Trophoblast cell (in vitro differentiated cells and primary cell): ENCODE results near the gene KYAT1.

Experiments used
- DNase-seq, 2 donors: peaks; one replicate each; pipeline ENCODE4 v3.0.0-alpha.2; 2016
- H2AFZ ChIP-seq: 2 replicates; pipeline ENCODE4 v1.6.1; 2013; ENCODE audit warnings: low read length, moderate library complexity, mild to moderate bottlenecking; ENCODE audit not compliant: insufficient read depth, poor library complexity
- H2AK5ac ChIP-seq: 2 replicates; pipeline ENCODE4 v1.6.1; 2013; ENCODE audit warnings: mild to moderate bottlenecking, low read length
- H2BK120ac ChIP-seq: 2 replicates; pipeline ENCODE4 v1.6.1; 2013; ENCODE audit warnings: low read length, mild to moderate bottlenecking, moderate library complexity; ENCODE audit not compliant: insufficient read depth, poor library complexity
- H2BK12ac ChIP-seq: 2 replicates; pipeline ENCODE4 v1.6.1; 2013; ENCODE audit warnings: mild to moderate bottlenecking, low read length, moderate library complexity
- H2BK5ac ChIP-seq: 2 replicates; pipeline ENCODE4 v1.6.1; 2013; ENCODE audit warnings: low read length, low read depth, moderate library complexity, mild to moderate bottlenecking; ENCODE audit not compliant: poor library complexity
- H3K14ac ChIP-seq: 2 replicates; pipeline ENCODE4 v1.6.1; 2013; ENCODE audit warnings: mild to moderate bottlenecking, low read length
- H3K18ac ChIP-seq: 2 replicates; pipeline ENCODE4 v1.6.1; 2013; ENCODE audit warnings: mild to moderate bottlenecking, low read length
- H3K23ac ChIP-seq: 2 replicates; pipeline ENCODE4 v1.6.1; 2013; ENCODE audit warnings: low read length
- H3K27ac ChIP-seq: 2 replicates; pipeline ENCODE4 v1.5.1; 2013; ENCODE audit warnings: low read depth, mild to moderate bottlenecking, inconsistent platforms, low read length, moderate library complexity
- H3K27me3 ChIP-seq: 2 replicates; pipeline ENCODE4 v1.6.1; 2013; ENCODE audit warnings: inconsistent platforms, mild to moderate bottlenecking, low read length, moderate library complexity; ENCODE audit not compliant: insufficient read depth
- H3K36me3 ChIP-seq, 2 experiments: 1 replicate in 1 of 2; 2 replicates in 1 of 2; pipeline ENCODE4 v1.6.1; 2013; ENCODE audit warnings: low read length in 2 of 2, mild to moderate bottlenecking in 2 of 2, moderate library complexity in 1 of 2; ENCODE audit not compliant: insufficient read depth in 2 of 2, control insufficient read depth in 1 of 2
- H3K4ac ChIP-seq: 2 replicates; pipeline ENCODE4 v1.6.1; 2013; ENCODE audit warnings: low read depth, mild to moderate bottlenecking, low read length, moderate library complexity
- H3K4me1 ChIP-seq, 2 experiments: 1 replicate in 1 of 2; 2 replicates in 1 of 2; pipeline ENCODE4 v1.6.1; 2013; ENCODE audit warnings: low read length in 2 of 2, mild to moderate bottlenecking in 2 of 2, moderate library complexity in 1 of 2; ENCODE audit not compliant: insufficient read depth in 2 of 2, control insufficient read depth in 1 of 2
- H3K4me2 ChIP-seq: 2 replicates; pipeline ENCODE4 v1.6.1; 2013; ENCODE audit warnings: inconsistent platforms, mild to moderate bottlenecking, low read length, moderate library complexity
- H3K4me3 ChIP-seq: 2 replicates; pipeline ENCODE4 v1.5.1; 2013; ENCODE audit warnings: mild to moderate bottlenecking, low read depth, low read length, inconsistent platforms
- H3K79me1 ChIP-seq: one replicate; pipeline ENCODE4 v1.6.1; 2013; ENCODE audit warnings: low read length
- H3K79me2 ChIP-seq: 2 replicates; pipeline ENCODE4 v1.6.1; 2013; ENCODE audit warnings: low read length, mild to moderate bottlenecking; ENCODE audit not compliant: control insufficient read depth, insufficient read depth, poor library complexity
- H3K9ac ChIP-seq: 2 replicates; pipeline ENCODE4 v1.6.1; 2013; ENCODE audit warnings: mild to moderate bottlenecking, low read length
- H3K9me3 ChIP-seq: 2 replicates; pipeline ENCODE4 v1.6.1; 2013; ENCODE audit warnings: low read depth, mild to moderate bottlenecking, control low read depth, inconsistent platforms, low read length; ENCODE audit not compliant: insufficient read depth
- H4K12ac ChIP-seq: 2 replicates; pipeline ENCODE4 v1.6.1; 2013; ENCODE audit warnings: low read depth, mild to moderate bottlenecking, low read length, moderate library complexity
- H4K8ac ChIP-seq: 2 replicates; pipeline ENCODE4 v1.6.1; 2013; ENCODE audit warnings: low read depth, mild to moderate bottlenecking, low read length, moderate library complexity
- H4K91ac ChIP-seq: one replicate; pipeline ENCODE4 v1.6.1; 2013; ENCODE audit warnings: low read depth, mild to moderate bottlenecking, low read length, moderate library complexity
- WGBS: extraction: QIAGEN DNeasy Blood & Tissue Kit; methylation state at CpG from one replicate; pipeline ENCODE4 v1.1.7; 2013; ENCODE audit warnings: missing lambda C conversion rate; ENCODE audit not compliant: insufficient read length, insufficient coverage; ENCODE audit errors: extremely low coverage; 5-methylcytosine and 5-hydroxymethylcytosine counted together

The KYAT1 gene

DNA sequence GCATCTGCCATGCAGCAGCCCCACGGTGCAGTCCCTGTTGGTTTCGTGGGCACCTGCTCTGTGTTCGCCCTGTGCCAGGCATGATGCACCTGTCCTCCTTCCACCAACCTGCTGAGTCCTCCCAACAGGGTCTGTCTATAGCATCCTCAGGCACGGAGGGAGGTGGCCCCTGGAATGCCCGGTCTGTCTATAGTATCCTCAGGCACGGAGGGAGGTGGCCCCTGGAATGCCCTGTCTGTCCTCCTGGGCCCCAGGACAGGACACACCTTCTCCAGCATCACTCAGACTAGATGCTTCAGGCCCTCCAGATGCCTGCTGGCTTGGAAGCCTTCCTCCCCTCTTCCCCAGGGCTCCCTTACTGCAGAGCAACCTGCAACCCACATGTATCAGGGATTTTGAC, 29.2 kb upstream of the KYAT1 start:
- H3K79me1 ChIP-seq = peaks cover 15% of the 10 kb centered on the region
- H2BK5ac ChIP-seq = peak overlapping the region; percentile 48
- no peak overlapping the region for H3K4me2 ChIP-seq
- no peaks in the 10 kb centered on the region for H3K27me3 ChIP-seq
- peak overlapping the region; percentile 21 for H4K91ac ChIP-seq
- H3K9me3 ChIP-seq = peaks cover 7% of the 10 kb centered on the region
- peaks cover 29 to 37% of the 10 kb centered on the region in 2 experiments for H3K4me1 ChIP-seq
- no CpG with 5 or more reads among the region's 6 CpGs for WGBS
- peak overlapping the region; percentile 34 for H3K18ac ChIP-seq
- peak overlapping the region; percentile 8 for H3K4ac ChIP-seq
- H3K36me3 ChIP-seq = peaks cover 63 to 66% of the 10 kb centered on the region in 2 experiments
- no peak overlapping the region for H2BK120ac ChIP-seq
- H2AFZ ChIP-seq = no peak overlapping the region
- H3K4me3 ChIP-seq = no peak overlapping the region
- no peak overlapping the region for H4K8ac ChIP-seq
- H2AK5ac ChIP-seq = no peak overlapping the region
- H3K27ac ChIP-seq = peak overlapping the region; percentile 48
- no peak overlapping the region for H3K23ac ChIP-seq
- peaks cover 6% of the 10 kb centered on the region for H3K79me2 ChIP-seq
- no peak overlapping the region for H3K14ac ChIP-seq
- no peak for DNase-seq
- no peak overlapping the region for H2BK12ac ChIP-seq
- no peak overlapping the region for H4K12ac ChIP-seq
- no peak overlapping the region for H3K9ac ChIP-seq

GRCh38 chr9:128909859-128910258, 28.1 kb upstream of the KYAT1 start:
- Histone ChIP-seq H3K4me1 (peaks cover 29 to 33% of the 10 kb centered on the region in 2 experiments), H3K27ac (no peak overlapping the region), H3K18ac (no peak overlapping the region), H4K8ac (no peak overlapping the region), H3K79me2 (peaks cover 6% of the 10 kb centered on the region), H4K12ac (no peak overlapping the region), H2BK120ac (no peak overlapping the region), H3K79me1 (peaks cover 15% of the 10 kb centered on the region), H3K27me3 (no peaks in the 10 kb centered on the region), H4K91ac (no peak overlapping the region), H3K9ac (no peak overlapping the region), H2AFZ (no peak overlapping the region), H3K4me2 (no peak overlapping the region), H2BK5ac (no peak overlapping the region), H3K14ac (no peak overlapping the region), H3K4me3 (no peak overlapping the region), H3K23ac (no peak overlapping the region), H2AK5ac (no peak overlapping the region), H3K9me3 (peaks cover 5% of the 10 kb centered on the region), H3K4ac (no peak overlapping the region), H2BK12ac (no peak overlapping the region), H3K36me3 (peaks cover 58 to 64% of the 10 kb centered on the region in 2 experiments)
- WGBS = no CpG with 5 or more reads among the region's 4 CpGs
- no peak for DNase-seq

DNA sequence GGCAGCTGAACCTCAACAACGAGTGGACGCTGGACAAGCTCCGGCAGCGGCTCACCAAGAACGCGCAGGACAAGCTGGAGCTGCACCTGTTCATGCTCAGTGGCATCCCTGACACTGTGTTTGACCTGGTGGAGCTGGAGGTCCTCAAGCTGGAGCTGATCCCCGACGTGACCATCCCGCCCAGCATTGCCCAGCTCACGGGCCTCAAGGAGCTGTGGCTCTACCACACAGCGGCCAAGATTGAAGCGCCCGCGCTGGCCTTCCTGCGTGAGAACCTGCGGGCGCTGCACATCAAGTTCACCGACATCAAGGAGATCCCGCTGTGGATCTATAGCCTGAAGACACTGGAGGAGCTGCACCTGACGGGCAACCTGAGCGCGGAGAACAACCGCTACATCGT, 26.6 kb upstream of the KYAT1 start:
- Histone ChIP-seq H3K79me1 (peaks cover 15% of the 10 kb centered on the region), H3K27me3 (no peaks in the 10 kb centered on the region), H4K12ac (no peak overlapping the region), H3K36me3 (peaks cover 48 to 54% of the 10 kb centered on the region in 2 experiments), H2AFZ (no peak overlapping the region), H3K9ac (no peak overlapping the region), H3K4me3 (no peak overlapping the region), H3K4ac (no peak overlapping the region), H3K14ac (no peak overlapping the region), H3K27ac (no peak overlapping the region), H4K8ac (no peak overlapping the region), H3K79me2 (peaks cover 6% of the 10 kb centered on the region), H3K9me3 (peaks cover 5% of the 10 kb centered on the region), H3K4me2 (no peak overlapping the region), H3K23ac (no peak overlapping the region), H2BK120ac (no peak overlapping the region), H4K91ac (no peak overlapping the region), H3K18ac (no peak overlapping the region), H2BK12ac (no peak overlapping the region), H2AK5ac (no peak overlapping the region), H3K4me1 (peaks cover 27 to 31% of the 10 kb centered on the region in 2 experiments), H2BK5ac (no peak overlapping the region)
- DNase-seq = no peak
- no CpG with 5 or more reads among the region's 24 CpGs for WGBS

- Histone ChIP-seq H3K23ac (no peak overlapping the region), H4K12ac (no peak overlapping the region), H2BK120ac (no peak overlapping the region), H3K27ac (no peak overlapping the region), H4K91ac (no peak overlapping the region), H3K79me1 (peaks cover 1% of the 10 kb centered on the region), H3K9me3 (peaks cover 5% of the 10 kb centered on the region), H3K4ac (no peak overlapping the region), H3K27me3 (no peaks in the 10 kb centered on the region), H2AFZ (no peak overlapping the region), H2BK12ac (no peak overlapping the region), H3K14ac (no peak overlapping the region), H2AK5ac (no peak overlapping the region), H3K18ac (no peak overlapping the region), H2BK5ac (no peak overlapping the region), H3K9ac (no peak overlapping the region), H3K79me2 (no peaks in the 10 kb centered on the region), H3K4me2 (no peak overlapping the region), H3K4me3 (no peak overlapping the region), H4K8ac (no peak overlapping the region), H3K4me1 (peaks cover 14 to 15% of the 10 kb centered on the region in 2 experiments), H3K36me3 (peaks cover 53 to 60% of the 10 kb centered on the region in 2 experiments)
- no peak for DNase-seq
- no CpG with 5 or more reads among the region's 2 CpGs for WGBS
Measured at GRCh38 chr9:128906741-128907140, 25.0 kb upstream of the KYAT1 start.
